NB4 (cell line): ENCODE results near the gene IFITM1.
"Not testable (repeated sequence)": the region's sequence is repeated elsewhere in the genome, so short reads cannot be mapped to it uniquely, and the experiment has no call there.

Source experiments
- DNase-seq: peaks from one replicate; pipeline ENCODE4 v3.0.0; 2010; ENCODE audit warnings: low read depth
- H3K4me3 ChIP-seq: one replicate; pipeline ENCODE4 v1.5.1; 2011; ENCODE audit warnings: mild to moderate bottlenecking, low read depth, low read length, moderate library complexity
- CTCF ChIP-seq: IDR thresholded peaks from one replicate; pipeline ENCODE4 v1.5.1; 2012; ENCODE audit warnings: low read depth, low read length
- MYC ChIP-seq: IDR thresholded peaks from 2 replicates; pipeline ENCODE4 v1.6.1; 2011; ENCODE audit warnings: low read depth, low read length
- POLR2A ChIP-seq: IDR thresholded peaks from 2 replicates; pipeline ENCODE4 v1.6.1; 2011; ENCODE audit warnings: mild to moderate bottlenecking; ENCODE audit not compliant: insufficient read length; ENCODE audit errors: extremely low read depth
- TF ChIP-seq, protein P1 (sequence below): IDR thresholded peaks from 2 replicates; pipeline ENCODE4 v1.6.1; 2011; ENCODE audit warnings: low read depth, low read length

The IFITM1 gene

GRCh38 chr11:285021-285893, 28.6 kb upstream of the IFITM1 start:
- DNase-seq = no peak
- TF ChIP-seq CTCF = no peak
- TF ChIP-seq, protein P1, sequence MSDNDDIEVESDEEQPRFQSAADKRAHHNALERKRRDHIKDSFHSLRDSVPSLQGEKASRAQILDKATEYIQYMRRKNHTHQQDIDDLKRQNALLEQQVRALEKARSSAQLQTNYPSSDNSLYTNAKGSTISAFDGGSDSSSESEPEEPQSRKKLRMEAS = no peak
- no peak for TF ChIP-seq POLR2A
- TF ChIP-seq MYC = no peak
- no peak overlapping the region for H3K4me3 ChIP-seq

- TF ChIP-seq, protein P1 = no peak
- no peak for TF ChIP-seq POLR2A
- TF ChIP-seq CTCF = no peak
- TF ChIP-seq MYC = no peak
- no peak for DNase-seq
- no peak overlapping the region for H3K4me3 ChIP-seq
Measured at GRCh38 chr11:285894-286220, 28.0 kb upstream of the IFITM1 start.

DNA sequence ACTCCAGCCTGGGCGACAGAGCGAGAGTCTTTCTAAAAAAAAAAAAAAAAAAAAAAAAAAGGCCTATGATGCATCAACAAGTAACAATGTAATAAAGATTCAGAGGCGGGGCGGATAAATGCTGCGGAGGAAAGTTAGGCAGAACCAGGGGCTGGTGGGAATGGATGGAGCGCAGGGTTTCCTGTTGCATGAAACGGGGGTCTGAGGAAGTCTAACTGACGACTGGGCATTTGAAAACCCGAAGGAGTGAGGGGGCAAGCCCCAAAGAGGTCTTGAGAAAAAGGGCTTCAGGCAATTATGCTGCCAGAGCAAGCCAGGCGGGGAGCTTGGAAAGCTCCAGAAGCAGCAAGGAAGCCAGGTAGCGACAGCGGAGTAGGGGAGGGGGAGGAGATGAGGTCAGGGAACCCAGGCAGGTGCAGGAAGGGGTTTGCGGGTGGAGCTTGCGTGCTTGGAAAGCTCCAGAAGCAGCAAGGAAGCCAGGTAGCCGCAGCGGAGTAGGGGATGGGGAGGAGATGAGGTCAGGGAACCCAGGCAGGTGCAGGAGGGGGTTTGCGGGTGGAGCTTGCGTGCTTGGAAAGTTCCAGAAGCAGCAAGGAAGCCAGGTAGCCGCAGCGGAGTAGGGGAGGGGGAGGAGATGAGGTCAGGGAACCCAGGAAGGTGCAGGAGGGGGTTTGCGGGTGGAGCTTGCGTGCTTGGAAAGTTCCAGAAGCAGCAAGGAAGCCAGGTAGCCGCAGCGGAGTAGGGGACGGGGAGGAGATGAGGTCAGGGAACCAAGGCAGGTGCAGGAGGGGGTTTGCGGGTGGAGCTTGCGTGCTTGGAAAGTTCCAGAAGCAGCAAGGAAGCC, 26.6 kb upstream of the IFITM1 start:
- H3K4me3 ChIP-seq, DNase-seq: not testable (repeated sequence)

- H3K4me3 ChIP-seq = peak overlapping the region; percentile 52
- no peak for DNase-seq
- TF ChIP-seq CTCF (no peak), POLR2A (no peak)
- TF ChIP-seq, protein P1 = no peak
Measured at GRCh38 chr11:287821-288477, 25.9 kb upstream of the IFITM1 start.

DNA sequence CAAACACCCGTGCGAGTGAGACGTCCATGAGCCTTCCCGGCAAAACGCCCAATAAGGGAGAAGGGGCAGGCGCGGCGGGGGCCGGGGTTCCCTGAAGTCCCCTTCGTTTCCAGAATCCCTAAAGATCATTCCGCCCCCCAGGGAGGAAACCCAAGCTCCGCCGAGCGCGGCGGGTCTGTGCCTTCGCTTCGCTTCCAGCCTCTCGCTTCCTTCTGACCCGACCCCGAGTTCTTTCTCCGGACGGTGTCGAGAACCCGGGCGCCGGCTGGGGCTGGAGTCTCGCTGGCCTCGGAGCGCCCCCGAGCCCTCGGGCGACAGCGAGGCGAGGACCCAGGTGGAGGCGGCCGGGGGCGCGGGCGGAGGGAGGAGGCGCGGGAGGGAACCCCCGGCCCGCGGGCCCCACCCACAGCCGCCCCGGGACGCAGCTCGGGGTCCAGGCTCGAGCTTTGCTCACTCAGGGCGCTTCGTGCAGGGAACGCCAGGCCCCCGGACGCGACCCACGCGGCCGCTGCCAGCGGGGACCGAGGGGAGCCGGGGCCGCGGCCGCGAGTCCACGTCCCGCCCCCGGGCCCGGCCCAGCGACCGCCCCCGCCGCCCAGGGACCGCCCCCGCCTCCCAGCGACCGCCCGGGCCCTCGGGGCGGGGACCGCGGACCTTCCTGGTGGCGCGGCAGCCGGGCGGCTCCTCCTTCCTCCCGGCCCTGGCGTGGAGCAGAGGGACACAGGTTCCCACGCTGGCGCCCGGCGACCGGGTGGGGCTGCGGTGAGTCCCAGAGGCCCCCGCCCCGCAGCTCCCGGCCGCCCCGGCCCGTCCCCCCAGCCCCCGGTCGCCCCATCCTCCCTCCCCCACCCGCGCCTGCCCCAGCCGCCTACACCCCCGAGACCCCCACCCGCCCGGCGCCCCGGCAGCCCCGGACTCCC, 25.1 kb upstream of the IFITM1 start, which contains the start of gene PGGHG:
PGGHG (plus strand) TSS at position 649 of the 920 bp plus-strand sequence. CDS start 691 bp downstream, outside the sequence.
- TF ChIP-seq, protein P1 = no peak
- peak; percentile 46; the same call in 1 of the 2 replicates for TF ChIP-seq MYC
- peak; percentile 47 for TF ChIP-seq POLR2A
- no peak for TF ChIP-seq CTCF
- peak within 1 kb of the TSS; percentile 52 for H3K4me3 ChIP-seq
- peak; percentile 73 for DNase-seq
